Measurements from ENCODE around the gene SYNGR2. TPM values are rescaled to one million over a fixed set of nuclear protein-coding genes. Genes with fewer than 3 reads are reported as not detected.

Gene SYNGR2
- total RNA-seq, 1 experiment from 2014 or later = 148 TPM

GRCh38 chr17:78208486-78208885 lies 40.1 kb downstream of the SYNGR2 start (continued):
- TF ChIP-seq ZNF274 (IDR thresholded peaks at IDR 0.05; ENCODE audit: low read depth, low read length) (no peak), SP1 (IDR thresholded peaks at IDR 0.05; ENCODE audit: low read depth) (no peak), EZH2 (IDR thresholded peaks at IDR 0.05) (no peak)

GRCh38 chr17:78210111-78210510 lies 41.7 kb downstream of the SYNGR2 start:
- DNase-seq (ENCODE audit: low read depth, low spot score) (no peak), ATAC-seq (no peak)
- no peak for TF ChIP-seq ZBTB33 (IDR thresholded peaks at IDR 0.05; ENCODE audit: extremely low read depth, insufficient replicate concordance, low read length)
- TF ChIP-seq MAX (IDR thresholded peaks at IDR 0.05) = no peak
- no peak for TF ChIP-seq CEBPB (IDR thresholded peaks at IDR 0.05; ENCODE audit: low read depth)
- TF ChIP-seq TCF7L2 (IDR thresholded peaks at IDR 0.05; ENCODE audit: borderline replicate concordance, extremely low read depth, insufficient read depth, insufficient read length) = no peak
- ChIA-PET RAD21 (ENCODE audit: low non-redundant PET in 1 of 2, low total read pairs in 2 of 2, uncharacterized antibody in 2 of 2, unreplicated experiment in 2 of 2) (no interaction called here), CTCF (no interaction called here), POLR2A (interaction anchor here (0.6 kb wide), 1 partner anchor 1629 kb away, joined by 6 read pairs; the partner anchor contains the start of gene CBX4)
- peaks cover 11% of the 10 kb centered on the region for H3K79me2 ChIP-seq (ENCODE audit: insufficient read depth, low read length)
- H3K4me2 ChIP-seq (ENCODE audit: low read length) = no peak overlapping the region
- H3K9ac ChIP-seq (ENCODE audit: low read length) = no peak overlapping the region
- H3K27ac ChIP-seq (ENCODE audit: low read depth, low read length) = no peak overlapping the region
- H3K9me3 ChIP-seq (ENCODE audit: control insufficient read depth in 1 of 2, insufficient read depth in 1 of 2, low read depth in 1 of 2, low read length in 2 of 2) = no peaks in the 10 kb centered on the region
- H3K9me2 ChIP-seq (ENCODE audit: insufficient read depth) = no peaks in the 10 kb centered on the region
- no peak overlapping the region for H3K4me3 ChIP-seq (replicated peaks in 1 of 2; ENCODE audit: low read depth in 1 of 2, low read length in 2 of 2)
- no peak overlapping the region for H2AFZ ChIP-seq (ENCODE audit: low read depth, low read length, poor library complexity, severe bottlenecking)
- H3K36me3 ChIP-seq (ENCODE audit: control insufficient read depth in 1 of 2, insufficient read depth in 2 of 2, low read length in 2 of 2) = no peaks in the 10 kb centered on the region
- no peaks in the 10 kb centered on the region for H4K20me1 ChIP-seq (ENCODE audit: insufficient read depth)
- intact Hi-C loops (cut with micrococcal nuclease) = no loop called here
- H3K27me3 ChIP-seq (ENCODE audit: insufficient read depth, low read length) = no peaks in the 10 kb centered on the region
- H3K4me1 ChIP-seq (ENCODE audit: control insufficient read depth in 1 of 2, insufficient read depth in 2 of 2, low read length in 2 of 2) = peaks cover 7 to 13% of the 10 kb centered on the region in 2 experiments
- BruUV-seq (replicated peaks) = no TSS peak
